T-helper 17 cell (primary cell): ENCODE data around the gene PDE6G. TPM values are rescaled to one million over a fixed set of nuclear protein-coding genes. Genes with fewer than 3 reads are reported as not detected.

Experiments used
- ATAC-seq: fragments of 150-1000 bp; cut with Tn5 transposase; 2 replicates; pipeline ENCODE4 v1.10.0; 2021; ENCODE audit warnings: mild to moderate bottlenecking, moderate library complexity
- DNase-seq, 3 donors: peaks; one replicate each; pipeline versions ENCODE4 v3.0.0 to v3.0.0-alpha.2; 2020 to 2021
- H3K9me3 ChIP-seq: one replicate; pipeline ENCODE4 v1.7.0; 2013; ENCODE audit warnings: low read length, mild to moderate bottlenecking; ENCODE audit not compliant: control insufficient read depth, poor library complexity, severe bottlenecking
- H3K27ac Mint-ChIP-seq: one replicate; pipeline ENCODE4 v1.8.0; 2022; ENCODE audit warnings: mild to moderate bottlenecking, moderate library complexity, mixed read lengths
- H3K27me3 Mint-ChIP-seq: one replicate; pipeline ENCODE4 v1.8.0; 2022; ENCODE audit warnings: mixed read lengths
- H3K36me3 Mint-ChIP-seq: one replicate; pipeline ENCODE4 v1.8.0; 2022; ENCODE audit warnings: low read depth, mixed read lengths
- H3K4me1 Mint-ChIP-seq: one replicate; pipeline ENCODE4 v1.8.0; 2022; ENCODE audit warnings: mild to moderate bottlenecking, mixed read lengths
- H3K4me3 Mint-ChIP-seq: one replicate; pipeline ENCODE4 v1.8.0; 2022; ENCODE audit warnings: mild to moderate bottlenecking, moderate library complexity, mixed read lengths
- total RNA-seq, 4 donors: library from RNA in 2 of 4; stranded (reverse) in 2 of 4; gene quantifications; one replicate each; pipeline ENCODE4 v1.2.3 and lab custom pipeline; 2022 to 2026

Gene PDE6G
- total RNA-seq, 2 donors from 2014 or later: 0.50 to 2.2 TPM

- Mint-ChIP-seq H3K4me3 (peak overlapping the region; percentile 21), H3K36me3 (no peaks in the 10 kb centered on the region), H3K27me3 (no peaks in the 10 kb centered on the region), H3K27ac (peak overlapping the region; percentile 91), H3K4me1 (peaks cover 33% of the 10 kb centered on the region)
- no peak for ATAC-seq
- no peaks in the 10 kb centered on the region for H3K9me3 ChIP-seq
- DNase-seq: no peak
Measured at GRCh38 chr17:81664051-81664470, 7.7 kb upstream of the PDE6G start.

GRCh38 chr17:81662002-81662401, 5.7 kb upstream of the PDE6G start:
- no peaks in the 10 kb centered on the region for H3K36me3 Mint-ChIP-seq
- H3K9me3 ChIP-seq: no peaks in the 10 kb centered on the region
- DNase-seq (no peak), ATAC-seq (no peak)
- H3K4me3 Mint-ChIP-seq: no peak overlapping the region
- peak overlapping the region; percentile 91 for H3K27ac Mint-ChIP-seq
- H3K4me1 Mint-ChIP-seq: peaks cover 27% of the 10 kb centered on the region
- no peaks in the 10 kb centered on the region for H3K27me3 Mint-ChIP-seq

DNA sequence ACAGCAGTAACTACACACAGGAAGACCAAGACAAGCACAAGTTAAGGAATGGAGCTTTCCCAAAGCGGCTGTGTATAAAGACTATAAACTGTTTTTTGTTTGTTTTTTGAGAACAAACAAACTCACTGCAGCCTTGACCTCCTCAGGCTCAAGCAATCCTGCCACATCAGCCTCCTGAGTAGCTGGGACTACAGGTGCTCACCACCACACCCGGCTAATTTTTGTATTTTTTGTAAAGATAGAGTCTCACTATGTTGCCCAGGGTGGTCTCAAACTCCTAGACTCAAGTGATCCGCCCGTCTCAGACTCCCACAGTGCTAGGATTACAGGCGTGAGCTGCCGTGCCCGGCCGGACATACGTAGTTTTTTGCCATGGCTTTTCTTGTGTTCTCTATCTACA, 4.1 kb upstream of the PDE6G start:
- no peak for ATAC-seq
- peak overlapping the region; percentile 11 for H3K27ac Mint-ChIP-seq

DNA sequence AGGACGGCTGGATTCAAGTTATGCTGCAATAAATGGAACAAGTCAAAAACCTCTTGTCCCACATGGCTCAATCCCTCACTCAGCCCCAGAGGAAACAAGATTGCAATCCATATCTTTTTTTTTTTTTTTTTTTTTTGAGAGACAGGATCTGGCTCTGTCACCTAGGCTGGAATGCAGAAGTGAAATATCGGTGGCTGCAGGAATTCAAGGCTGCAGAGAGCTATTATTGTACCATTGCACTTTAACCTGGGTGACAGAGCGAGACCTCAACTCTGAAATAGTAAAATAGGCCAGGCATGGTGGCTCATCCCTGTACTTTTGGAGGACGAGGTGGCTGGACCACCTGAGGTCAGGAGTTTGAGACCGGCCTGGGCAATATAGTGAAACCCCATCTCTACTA, 2.7 kb upstream of the PDE6G start:
- Mint-ChIP-seq H3K4me1 (peaks cover 16% of the 10 kb centered on the region), H3K27ac (no peak overlapping the region), H3K36me3 (no peaks in the 10 kb centered on the region), H3K27me3 (peaks cover 1% of the 10 kb centered on the region), H3K4me3 (no peak overlapping the region)
- ATAC-seq (no peak), DNase-seq (no peak)
- H3K9me3 ChIP-seq: no peaks in the 10 kb centered on the region

More for the DNA sequence above, 4.1 kb upstream of the PDE6G start:
- no peak for DNase-seq
- H3K9me3 ChIP-seq: no peaks in the 10 kb centered on the region
- peaks cover 21% of the 10 kb centered on the region for H3K4me1 Mint-ChIP-seq
- no peaks in the 10 kb centered on the region for H3K27me3 Mint-ChIP-seq
- H3K36me3 Mint-ChIP-seq: no peaks in the 10 kb centered on the region
- H3K4me3 Mint-ChIP-seq: no peak overlapping the region

- no peak for DNase-seq
- Mint-ChIP-seq H3K27ac (no peak overlapping the region), H3K36me3 (peaks cover under 1% of the 10 kb centered on the region), H3K4me3 (no peak overlapping the region), H3K4me1 (peaks cover 13% of the 10 kb centered on the region), H3K27me3 (peaks cover 8% of the 10 kb centered on the region)
- no peak for ATAC-seq
- no peaks in the 10 kb centered on the region for H3K9me3 ChIP-seq
Measured at GRCh38 chr17:81656835-81657234, 493 bp upstream of the PDE6G start.

DNA sequence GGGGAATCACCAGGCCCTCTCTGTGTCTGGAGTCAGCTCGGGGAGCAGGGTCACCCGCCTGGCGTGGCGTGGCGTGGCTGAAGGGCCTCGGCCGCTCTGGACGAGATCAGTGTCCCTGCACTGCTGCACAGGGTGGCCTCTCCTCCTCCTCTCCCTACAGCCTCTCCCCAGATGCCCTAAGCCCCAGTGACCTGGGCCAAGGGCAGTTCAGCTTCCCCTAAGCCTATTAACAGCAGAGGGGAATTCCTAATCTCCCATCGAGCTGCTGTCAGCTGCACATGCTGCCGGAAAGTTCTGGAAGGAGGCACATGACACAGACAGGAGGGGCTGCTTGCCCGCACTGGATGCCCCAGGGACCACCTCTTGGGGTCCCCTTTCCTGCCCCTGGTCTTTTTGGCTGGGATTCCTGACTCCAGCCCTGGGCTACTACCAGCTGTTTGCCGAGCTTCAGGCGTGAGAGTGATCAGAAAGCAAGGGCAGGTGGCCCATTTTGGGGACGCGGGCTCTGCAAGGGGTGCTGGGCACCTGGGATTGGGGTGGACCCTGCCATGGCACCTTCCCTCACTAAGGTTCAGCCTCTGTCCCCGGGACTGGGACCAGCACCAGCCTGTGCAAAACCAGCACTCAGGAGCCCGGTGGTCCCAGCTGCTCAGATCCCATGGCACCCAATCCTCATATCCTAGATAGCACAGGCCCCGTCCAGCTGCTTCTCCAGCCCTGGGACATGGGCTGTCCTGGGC, 794 bp downstream of the PDE6G start:
- peaks cover 2% of the 10 kb centered on the region for H3K36me3 Mint-ChIP-seq
- H3K4me3 Mint-ChIP-seq: no peak overlapping the region
- peaks cover 15% of the 10 kb centered on the region for H3K4me1 Mint-ChIP-seq
- no peak overlapping the region for H3K27ac Mint-ChIP-seq
- H3K27me3 Mint-ChIP-seq: peaks cover 12% of the 10 kb centered on the region
- ATAC-seq: no peak
- no peak for DNase-seq
- no peaks in the 10 kb centered on the region for H3K9me3 ChIP-seq

- Mint-ChIP-seq H3K4me3 (peak overlapping the region; percentile 63), H3K4me1 (peaks cover 15% of the 10 kb centered on the region), H3K36me3 (peaks cover 2% of the 10 kb centered on the region), H3K27ac (peak overlapping the region; percentile 2), H3K27me3 (peaks cover 12% of the 10 kb centered on the region)
- DNase-seq (no peak), ATAC-seq (no peak)
- no peaks in the 10 kb centered on the region for H3K9me3 ChIP-seq
Measured at GRCh38 chr17:81652906-81653771, 3.2 kb downstream of the PDE6G start.

- peaks cover 2% of the 10 kb centered on the region for H3K36me3 Mint-ChIP-seq
- ATAC-seq: no peak
- peaks cover 12% of the 10 kb centered on the region for H3K27me3 Mint-ChIP-seq
- H3K9me3 ChIP-seq: no peaks in the 10 kb centered on the region
- H3K4me1 Mint-ChIP-seq: peaks cover 7% of the 10 kb centered on the region
- no peak overlapping the region for H3K27ac Mint-ChIP-seq
- no peak for DNase-seq
- H3K4me3 Mint-ChIP-seq: no peak overlapping the region
Measured at GRCh38 chr17:81651692-81652091, 4.7 kb downstream of the PDE6G start.

DNA sequence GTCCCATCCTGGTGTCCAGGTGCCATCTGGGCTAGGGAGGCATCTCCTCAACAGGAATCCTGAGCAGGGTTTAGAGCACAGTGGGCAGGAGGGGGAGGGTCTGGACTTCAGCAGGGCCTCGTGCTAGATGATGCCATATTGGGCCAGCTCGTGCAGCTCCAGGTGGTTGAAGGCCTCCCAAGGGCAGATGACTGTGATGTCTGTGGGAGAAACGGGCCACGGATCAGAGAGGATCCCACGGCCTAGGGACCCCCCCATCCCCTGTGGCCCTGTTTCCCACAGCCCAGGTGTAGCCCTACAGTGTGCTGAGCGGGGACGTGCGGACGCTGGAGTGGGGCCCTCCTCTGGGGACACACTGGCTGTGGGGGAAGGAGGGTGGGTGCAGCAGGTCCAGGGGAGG, 5.4 kb downstream of the PDE6G start:
- H3K9me3 ChIP-seq: no peaks in the 10 kb centered on the region
- peaks cover 6% of the 10 kb centered on the region for H3K4me1 Mint-ChIP-seq
- DNase-seq (no peak), ATAC-seq (no peak)
- H3K36me3 Mint-ChIP-seq: peaks cover 2% of the 10 kb centered on the region
- peaks cover 12% of the 10 kb centered on the region for H3K27me3 Mint-ChIP-seq
- H3K27ac Mint-ChIP-seq: no peak overlapping the region
- H3K4me3 Mint-ChIP-seq: no peak overlapping the region

- H3K9me3 ChIP-seq: no peaks in the 10 kb centered on the region
- no peak for DNase-seq
- Mint-ChIP-seq H3K27ac (no peak overlapping the region), H3K27me3 (peaks cover 8% of the 10 kb centered on the region), H3K4me1 (peaks cover 6% of the 10 kb centered on the region), H3K36me3 (peaks cover 2% of the 10 kb centered on the region), H3K4me3 (no peak overlapping the region)
- no peak for ATAC-seq
Measured at GRCh38 chr17:81648707-81649085, 7.6 kb downstream of the PDE6G start.

DNA sequence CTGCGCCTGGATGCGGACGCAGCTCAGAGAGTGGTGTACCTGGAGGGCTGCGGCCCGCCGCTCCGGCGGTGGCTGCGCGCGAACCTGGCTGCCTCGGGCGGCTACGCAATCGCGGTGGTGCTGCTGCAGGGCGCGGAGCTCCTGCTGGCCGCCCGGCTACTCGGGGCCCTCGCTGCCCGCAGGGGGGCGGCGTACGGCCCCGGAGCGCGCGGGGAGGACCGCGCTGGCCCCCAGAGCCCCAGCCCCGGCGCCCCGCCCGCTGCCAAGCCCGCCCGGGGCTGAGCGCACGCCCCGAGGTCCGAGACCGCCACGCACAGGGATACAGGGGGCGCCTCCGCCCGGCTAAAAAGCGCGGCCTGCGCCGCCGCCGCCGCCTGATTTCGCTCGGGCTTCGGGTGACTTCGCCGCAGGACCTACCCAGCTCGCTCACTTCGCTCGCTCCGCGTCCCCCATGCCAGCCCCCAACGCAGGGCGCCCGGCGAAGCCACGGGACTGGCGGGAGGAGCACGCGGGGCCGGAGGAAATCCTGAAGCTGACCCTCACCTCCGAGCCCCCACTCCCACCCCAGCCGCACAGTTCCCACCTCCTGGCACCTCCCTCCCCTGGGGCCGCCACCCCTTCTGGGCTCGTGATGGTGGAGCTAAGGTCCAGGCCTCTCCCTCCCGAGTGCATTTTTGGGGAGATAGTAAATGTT, 8.2 kb downstream of the PDE6G start:
- Mint-ChIP-seq H3K27me3 (peaks cover 6% of the 10 kb centered on the region), H3K4me3 (no peak overlapping the region), H3K27ac (no peak overlapping the region), H3K4me1 (peaks cover 3% of the 10 kb centered on the region), H3K36me3 (peaks cover 2% of the 10 kb centered on the region)
- ATAC-seq: no peak
- H3K9me3 ChIP-seq: no peaks in the 10 kb centered on the region
- DNase-seq: no peak

DNA sequence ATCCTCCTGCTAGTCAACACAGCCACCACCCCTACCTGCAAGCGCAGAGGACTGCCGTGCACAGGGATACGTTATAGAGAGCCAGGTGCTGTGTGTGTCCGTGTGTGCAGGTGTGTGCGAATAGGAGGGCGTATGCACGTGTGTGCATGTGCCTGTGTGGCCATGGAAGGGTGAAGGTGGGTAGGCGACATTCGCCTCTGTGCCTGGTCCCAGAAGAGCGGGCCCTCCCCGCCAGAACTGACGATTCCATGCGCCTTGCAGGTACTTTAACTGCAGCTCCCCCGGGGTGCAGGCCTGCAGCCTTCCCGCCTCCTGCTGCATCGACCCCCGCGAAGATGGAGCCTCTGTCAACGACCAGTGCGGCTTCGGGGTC, 8.7 kb downstream of the PDE6G start:
- DNase-seq (no peak), ATAC-seq (no peak)
- Mint-ChIP-seq H3K27ac (no peak overlapping the region), H3K36me3 (peaks cover 2% of the 10 kb centered on the region), H3K4me3 (no peak overlapping the region), H3K4me1 (peaks cover 3% of the 10 kb centered on the region), H3K27me3 (peaks cover 6% of the 10 kb centered on the region)
- H3K9me3 ChIP-seq: no peaks in the 10 kb centered on the region

GRCh38 chr17:81646869-81647600, 9.3 kb downstream of the PDE6G start:
- no peaks in the 10 kb centered on the region for H3K9me3 ChIP-seq
- Mint-ChIP-seq H3K4me3 (no peak overlapping the region), H3K36me3 (peaks cover 2% of the 10 kb centered on the region), H3K4me1 (peaks cover 3% of the 10 kb centered on the region), H3K27ac (no peak overlapping the region), H3K27me3 (peaks cover 6% of the 10 kb centered on the region)
- DNase-seq: no peak
- ATAC-seq: no peak
